Measurements from ENCODE around the gene STEAP4. TPM values are rescaled to one million over a fixed set of nuclear protein-coding genes. Genes with fewer than 3 reads are reported as not detected.

STEAP4 gene
- polyA plus RNA-seq, 1 of the 3 experiments (the other 2 are of a cell fraction): not detected

- CTCF ChIA-PET: interaction anchor here (1.0 kb wide), 1 partner anchor 12 kb away, joined by 3 read pairs; no protein-coding TSS in a partner anchor
- Histone ChIP-seq H3K27me3 (ENCODE audit: insufficient read depth) (no peaks in the 10 kb centered on the region), H3K4me3 (ENCODE audit: low read depth in 2 of 2, low read length in 1 of 2) (no peak overlapping the region), H3K4me2 (no peak overlapping the region), H3K9ac (no peak overlapping the region), H2AFZ (ENCODE audit: low read depth) (no peak overlapping the region), H3K4me1 (ENCODE audit: control insufficient read depth in 1 of 2, insufficient read depth in 2 of 2, low read depth in 1 of 2, low read length in 1 of 2) (no peaks in the 10 kb centered on the region), H3K9me3 (no peaks in the 10 kb centered on the region), H3K9me2 (no peaks in the 10 kb centered on the region), H3K79me2 (ENCODE audit: insufficient read depth) (no peaks in the 10 kb centered on the region), H3F3A (replicated peaks; ENCODE audit: insufficient read depth) (no peaks in the 10 kb centered on the region), H3K36me3 (replicated peaks in 1 of 2; ENCODE audit: control insufficient read depth in 1 of 2, insufficient read depth in 2 of 2, low read length in 1 of 2) (no peaks in the 10 kb centered on the region), H4K20me1 (ENCODE audit: insufficient read depth) (no peaks in the 10 kb centered on the region), H3K27ac (ENCODE audit: low read depth in 2 of 2, low read length in 1 of 2) (no peak overlapping the region)
- DNase-seq: no peak
- POLR2A ChIA-PET: no interaction called here
- WGBS (ENCODE audit: low lambda C conversion rate): 43% methylated on average over 3 of the region's 3 CpGs
- TF ChIP-seq FOXJ3 (CRISPR knock-in tag; IDR thresholded peaks at IDR 0.05) (no peak), USF1 (IDR thresholded peaks at IDR 0.05; ENCODE audit: borderline replicate concordance, low read depth) (no peak), FOXM1 (IDR thresholded peaks at IDR 0.05; ENCODE audit: low read depth) (no peak), EP300 (IDR thresholded peaks at IDR 0.05; ENCODE audit: borderline replicate concordance in 1 of 2, low read depth in 1 of 2, low read length in 1 of 2) (no peak)
Measured at GRCh38 chr7:88307823-88308222, 1.1 kb upstream of the STEAP4 start.

GRCh38 chr7:88307412-88307811 is 718 bp upstream of the STEAP4 start:
- Histone ChIP-seq H4K20me1 (ENCODE audit: insufficient read depth) (no peaks in the 10 kb centered on the region), H3K9ac (no peak overlapping the region), H3K4me2 (no peak overlapping the region), H3K79me2 (ENCODE audit: insufficient read depth) (no peaks in the 10 kb centered on the region), H3K4me1 (ENCODE audit: control insufficient read depth in 1 of 2, insufficient read depth in 2 of 2, low read depth in 1 of 2, low read length in 1 of 2) (no peaks in the 10 kb centered on the region), H3F3A (replicated peaks; ENCODE audit: insufficient read depth) (no peaks in the 10 kb centered on the region), H3K27me3 (ENCODE audit: insufficient read depth) (no peaks in the 10 kb centered on the region), H3K36me3 (replicated peaks in 1 of 2; ENCODE audit: control insufficient read depth in 1 of 2, insufficient read depth in 2 of 2, low read length in 1 of 2) (no peaks in the 10 kb centered on the region), H3K27ac (ENCODE audit: low read depth in 2 of 2, low read length in 1 of 2) (no peak overlapping the region), H3K4me3 (ENCODE audit: low read depth in 2 of 2, low read length in 1 of 2) (no peak overlapping the region), H3K9me3 (no peaks in the 10 kb centered on the region), H3K9me2 (no peaks in the 10 kb centered on the region), H2AFZ (ENCODE audit: low read depth) (no peak overlapping the region)
- DNase-seq: no peak
- ChIA-PET POLR2A (no interaction called here), CTCF (no interaction called here)
- TF ChIP-seq MXI1 (IDR thresholded peaks at IDR 0.05; ENCODE audit: low read depth, low read length) (no peak), TCF12 (IDR thresholded peaks at IDR 0.05) (no peak), NFIC (IDR thresholded peaks at IDR 0.05; ENCODE audit: borderline replicate concordance) (no peak)
- 64% methylated on average over 2 of the region's 2 CpGs for WGBS (ENCODE audit: low lambda C conversion rate)

- no peaks in the 10 kb centered on the region for H3K36me3 ChIP-seq (replicated peaks in 1 of 2; ENCODE audit: control insufficient read depth in 1 of 2, insufficient read depth in 2 of 2, low read length in 1 of 2)
- no peak for DNase-seq
- no peaks in the 10 kb centered on the region for H3K9me2 ChIP-seq
- H2AFZ ChIP-seq (ENCODE audit: low read depth): no peak overlapping the region
- H3K79me2 ChIP-seq (ENCODE audit: insufficient read depth): no peaks in the 10 kb centered on the region
- no peaks in the 10 kb centered on the region for H3K4me1 ChIP-seq (ENCODE audit: control insufficient read depth in 1 of 2, insufficient read depth in 2 of 2, low read depth in 1 of 2, low read length in 1 of 2)
- H4K20me1 ChIP-seq (ENCODE audit: insufficient read depth): no peaks in the 10 kb centered on the region
- H3K9me3 ChIP-seq: no peaks in the 10 kb centered on the region
- no peak overlapping the region for H3K4me2 ChIP-seq
- H3F3A ChIP-seq (replicated peaks; ENCODE audit: insufficient read depth): no peaks in the 10 kb centered on the region
- no peak overlapping the region for H3K9ac ChIP-seq
- POLR2A ChIA-PET: no interaction called here
- H3K27me3 ChIP-seq (ENCODE audit: insufficient read depth): no peaks in the 10 kb centered on the region
- TF ChIP-seq GATA2 (CRISPR knock-in tag; IDR thresholded peaks at IDR 0.05) (no peak), CHD2 (IDR thresholded peaks at IDR 0.05; ENCODE audit: low read length, partially characterized antibody) (no peak), FOXM1 (IDR thresholded peaks at IDR 0.05; ENCODE audit: low read depth) (no peak), MEF2A (IDR thresholded peaks at IDR 0.05; ENCODE audit: borderline replicate concordance, low read depth) (no peak), EP300 (IDR thresholded peaks at IDR 0.05; ENCODE audit: borderline replicate concordance in 1 of 2, low read depth in 1 of 2, low read length in 1 of 2) (no peak), RCOR1 (IDR thresholded peaks at IDR 0.05; ENCODE audit: low read length) (no peak), MAX (IDR thresholded peaks at IDR 0.05; ENCODE audit: low read depth) (no peak), FOXJ3 (CRISPR knock-in tag; IDR thresholded peaks at IDR 0.05) (no peak), SIN3A (IDR thresholded peaks at IDR 0.05; ENCODE audit: borderline replicate concordance, low read depth, low read length) (no peak), NFIC (IDR thresholded peaks at IDR 0.05; ENCODE audit: borderline replicate concordance) (no peak), FOSL2 (IDR thresholded peaks at IDR 0.05; ENCODE audit: borderline replicate concordance, low read depth) (no peak), TEAD4 (IDR thresholded peaks at IDR 0.05; ENCODE audit: borderline replicate concordance, insufficient read depth) (no peak), TAF1 (IDR thresholded peaks at IDR 0.05; ENCODE audit: borderline replicate concordance, low read depth, low read length) (no peak), YY1 (IDR thresholded peaks at IDR 0.05; ENCODE audit: low read depth) (no peak), EZH2phosphoT487 (IDR thresholded peaks at IDR 0.05; ENCODE audit: borderline replicate concordance, low read depth) (no peak), RXRA (IDR thresholded peaks at IDR 0.05; ENCODE audit: borderline replicate concordance, low read depth) (no peak)
- TF ChIP-seq, protein P1, sequence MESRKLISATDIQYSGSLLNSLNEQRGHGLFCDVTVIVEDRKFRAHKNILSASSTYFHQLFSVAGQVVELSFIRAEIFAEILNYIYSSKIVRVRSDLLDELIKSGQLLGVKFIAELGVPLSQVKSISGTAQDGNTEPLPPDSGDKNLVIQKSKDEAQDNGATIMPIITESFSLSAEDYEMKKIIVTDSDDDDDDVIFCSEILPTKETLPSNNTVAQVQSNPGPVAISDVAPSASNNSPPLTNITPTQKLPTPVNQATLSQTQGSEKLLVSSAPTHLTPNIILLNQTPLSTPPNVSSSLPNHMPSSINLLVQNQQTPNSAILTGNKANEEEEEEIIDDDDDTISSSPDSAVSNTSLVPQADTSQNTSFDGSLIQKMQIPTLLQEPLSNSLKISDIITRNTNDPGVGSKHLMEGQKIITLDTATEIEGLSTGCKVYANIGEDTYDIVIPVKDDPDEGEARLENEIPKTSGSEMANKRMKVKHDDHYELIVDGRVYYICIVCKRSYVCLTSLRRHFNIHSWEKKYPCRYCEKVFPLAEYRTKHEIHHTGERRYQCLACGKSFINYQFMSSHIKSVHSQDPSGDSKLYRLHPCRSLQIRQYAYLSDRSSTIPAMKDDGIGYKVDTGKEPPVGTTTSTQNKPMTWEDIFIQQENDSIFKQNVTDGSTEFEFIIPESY (IDR thresholded peaks at IDR 0.05; ENCODE audit: borderline replicate concordance, low read depth): no peak
- H3K27ac ChIP-seq (ENCODE audit: low read depth in 2 of 2, low read length in 1 of 2): no peak overlapping the region
- no peak overlapping the region for H3K4me3 ChIP-seq (ENCODE audit: low read depth in 2 of 2, low read length in 1 of 2)
- WGBS (ENCODE audit: low lambda C conversion rate): 49% methylated on average over 3 of the region's 3 CpGs
- CTCF ChIA-PET: interaction anchor here (0.9 kb wide), 1 partner anchor 23 kb away, joined by 3 read pairs; no protein-coding TSS in a partner anchor
Measured at GRCh38 chr7:88305044-88305443, 1.6 kb downstream of the STEAP4 start.
